GM10847 (cell line): ENCODE measurements around the gene PTH2.

ENCODE experiments used
- POLR2A ChIP-seq: IDR thresholded peaks from 2 replicates; pipeline ENCODE4 v1.6.1; 2011; ENCODE audit not compliant: insufficient read length; ENCODE audit errors: extremely low read depth

The PTH2 gene

DNA sequence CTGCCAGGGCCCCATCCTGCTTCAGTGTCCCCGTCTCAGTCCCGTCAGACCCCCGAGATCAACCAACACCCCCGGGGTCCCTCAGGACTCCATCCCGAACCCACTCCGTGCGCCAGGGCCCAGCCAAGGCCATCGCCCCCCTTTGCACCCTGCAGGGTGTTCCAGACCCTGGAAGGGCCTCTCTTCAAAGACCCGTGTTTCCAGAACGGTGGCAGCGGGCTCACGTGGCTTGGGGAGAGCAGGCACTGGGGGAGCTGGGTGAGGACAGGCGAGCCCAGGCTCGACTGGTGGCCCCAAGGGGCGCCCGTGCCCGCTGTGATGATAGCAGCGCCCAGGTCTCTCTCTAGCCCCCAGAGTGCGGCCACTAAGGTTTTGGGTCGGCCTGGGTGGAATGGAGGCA is 33.8 kb downstream of the PTH2 start:
- TF ChIP-seq POLR2A, result no peak

DNA sequence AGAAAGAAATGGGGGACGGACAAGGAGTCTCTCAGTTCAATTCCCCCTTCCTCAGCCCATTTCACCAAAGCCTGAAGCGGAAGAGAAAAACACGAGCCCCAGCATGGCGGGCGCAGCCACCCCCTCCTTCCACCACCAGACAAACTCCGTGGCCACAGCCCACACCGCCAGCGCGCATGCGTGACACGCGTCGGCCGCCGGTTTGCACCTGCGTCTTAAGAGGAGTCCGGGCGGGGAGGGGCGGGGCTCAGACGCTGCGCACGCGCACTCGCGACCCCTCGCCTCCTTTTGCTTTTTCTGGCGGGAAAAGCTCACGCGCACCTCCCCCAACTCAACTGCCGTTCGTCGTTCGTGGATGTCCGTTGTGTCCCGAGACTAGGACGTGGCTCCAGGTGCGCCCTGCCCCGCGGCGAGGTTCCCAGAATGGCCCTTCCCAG is 35.3 kb downstream of the PTH2 start, which contains the start of gene KASH5:
TSS of gene KASH5 (plus strand) at position 314 of the 437 bp plus-strand sequence. CDS start 2,635 bp downstream, outside the sequence.
- TF ChIP-seq POLR2A, result no peak

GRCh38 chr19:49383599-49383998 is 39.6 kb downstream of the PTH2 start:
- TF ChIP-seq POLR2A, result no peak

DNA sequence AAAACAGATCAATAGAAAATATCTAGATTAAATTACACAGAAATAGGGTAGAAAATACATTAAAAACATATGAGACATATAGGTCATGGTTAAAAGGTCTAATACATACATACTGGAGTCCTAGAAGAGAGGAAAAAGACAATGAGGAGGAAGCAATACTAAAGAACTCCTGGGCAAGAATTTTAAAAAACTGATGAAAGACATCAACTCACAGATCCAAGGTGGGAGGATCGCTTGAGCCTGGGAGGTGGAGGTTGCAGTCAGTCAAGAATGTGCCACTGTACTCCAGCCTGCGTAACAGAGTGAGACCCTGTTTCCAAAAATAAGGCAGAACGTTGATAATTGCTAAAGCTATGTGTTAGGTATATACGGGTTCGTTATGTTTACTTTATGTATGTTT is 40.6 kb downstream of the PTH2 start:
- TF ChIP-seq POLR2A, result no peak

DNA sequence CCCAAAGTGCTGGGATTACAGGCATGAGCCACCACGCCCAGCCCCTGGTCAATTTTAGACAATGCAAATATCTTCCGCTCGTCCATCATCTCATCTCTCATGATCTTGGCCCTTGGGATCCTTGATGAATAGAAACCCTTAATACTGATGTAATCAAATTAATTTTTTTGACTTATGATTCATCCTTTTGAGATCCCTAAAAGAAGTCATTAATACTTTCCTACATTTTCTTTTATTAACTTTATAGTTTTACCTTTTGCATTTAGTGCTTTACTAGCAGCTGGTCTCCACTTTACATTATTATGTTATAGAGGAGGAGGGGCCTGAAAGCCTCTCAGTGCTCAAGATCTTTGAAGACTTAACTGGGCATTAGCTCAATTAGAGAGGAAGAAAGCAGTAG is 42.9 kb downstream of the PTH2 start:
- TF ChIP-seq POLR2A, result no peak

DNA sequence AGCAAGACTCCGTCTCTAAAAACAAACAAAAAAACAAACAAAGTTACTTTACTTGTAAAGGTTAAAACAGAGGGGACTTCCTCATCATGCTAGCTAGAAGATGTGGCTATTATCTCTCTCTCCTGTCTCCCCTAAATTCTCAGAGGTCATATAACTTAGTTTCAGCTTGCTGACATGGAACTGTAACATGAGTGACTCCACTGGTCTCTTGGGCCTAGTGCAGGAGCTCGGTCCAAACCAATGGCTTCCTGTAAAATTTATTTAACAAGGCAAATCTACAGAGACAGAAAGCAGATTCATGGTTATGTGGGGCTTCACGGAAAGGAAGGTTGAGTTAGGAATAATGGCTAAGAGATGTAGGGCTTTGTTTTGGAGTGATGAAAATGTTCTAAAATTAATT is 44.7 kb downstream of the PTH2 start:
- TF ChIP-seq POLR2A, result no peak

- TF ChIP-seq POLR2A, result no peak
Observed at GRCh38 chr19:49374665-49375434, 48.4 kb downstream of the PTH2 start.
